Measurements from ENCODE around the gene GRIK5.

GRIK5 gene, protein sequence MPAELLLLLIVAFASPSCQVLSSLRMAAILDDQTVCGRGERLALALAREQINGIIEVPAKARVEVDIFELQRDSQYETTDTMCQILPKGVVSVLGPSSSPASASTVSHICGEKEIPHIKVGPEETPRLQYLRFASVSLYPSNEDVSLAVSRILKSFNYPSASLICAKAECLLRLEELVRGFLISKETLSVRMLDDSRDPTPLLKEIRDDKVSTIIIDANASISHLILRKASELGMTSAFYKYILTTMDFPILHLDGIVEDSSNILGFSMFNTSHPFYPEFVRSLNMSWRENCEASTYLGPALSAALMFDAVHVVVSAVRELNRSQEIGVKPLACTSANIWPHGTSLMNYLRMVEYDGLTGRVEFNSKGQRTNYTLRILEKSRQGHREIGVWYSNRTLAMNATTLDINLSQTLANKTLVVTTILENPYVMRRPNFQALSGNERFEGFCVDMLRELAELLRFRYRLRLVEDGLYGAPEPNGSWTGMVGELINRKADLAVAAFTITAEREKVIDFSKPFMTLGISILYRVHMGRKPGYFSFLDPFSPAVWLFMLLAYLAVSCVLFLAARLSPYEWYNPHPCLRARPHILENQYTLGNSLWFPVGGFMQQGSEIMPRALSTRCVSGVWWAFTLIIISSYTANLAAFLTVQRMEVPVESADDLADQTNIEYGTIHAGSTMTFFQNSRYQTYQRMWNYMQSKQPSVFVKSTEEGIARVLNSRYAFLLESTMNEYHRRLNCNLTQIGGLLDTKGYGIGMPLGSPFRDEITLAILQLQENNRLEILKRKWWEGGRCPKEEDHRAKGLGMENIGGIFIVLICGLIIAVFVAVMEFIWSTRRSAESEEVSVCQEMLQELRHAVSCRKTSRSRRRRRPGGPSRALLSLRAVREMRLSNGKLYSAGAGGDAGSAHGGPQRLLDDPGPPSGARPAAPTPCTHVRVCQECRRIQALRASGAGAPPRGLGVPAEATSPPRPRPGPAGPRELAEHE

DNA sequence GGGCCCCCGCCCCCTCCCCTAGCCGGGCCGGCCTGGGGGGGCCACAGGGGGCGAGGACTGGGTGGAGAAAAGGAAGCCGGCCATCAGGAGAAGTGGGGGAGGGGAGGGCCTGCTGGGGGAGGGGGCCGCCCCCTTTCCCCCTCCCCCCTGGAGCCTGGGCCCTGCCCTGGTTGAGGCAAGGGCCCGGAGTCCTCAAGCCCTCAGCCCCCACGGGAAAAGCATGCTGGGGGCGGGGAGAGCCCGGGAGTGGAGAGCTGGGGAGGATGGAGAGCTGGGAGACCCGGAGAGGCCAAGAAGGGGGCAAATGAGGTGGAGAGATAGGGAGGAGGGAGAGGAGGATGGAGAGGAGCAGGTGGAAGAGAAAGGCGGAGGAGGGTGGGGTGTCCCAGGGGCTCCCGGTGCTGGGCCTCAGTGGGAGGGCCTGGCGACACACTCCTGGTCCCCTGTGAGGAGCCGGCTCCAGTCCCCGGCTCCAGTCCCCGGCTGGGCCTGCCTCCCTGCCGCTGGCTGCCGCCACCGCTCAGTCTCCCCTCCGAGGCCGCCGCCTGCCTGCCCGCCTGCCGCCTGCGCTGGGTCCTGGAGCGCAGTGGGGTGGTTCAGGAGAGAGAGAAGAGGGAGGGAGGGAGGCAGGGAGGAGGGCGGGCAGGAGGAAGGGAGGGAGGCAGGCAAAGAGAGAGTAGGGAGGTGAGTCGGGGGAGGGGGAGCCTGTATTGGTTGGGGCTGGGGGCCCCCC, at the start of gene GRIK5:
Gene GRIK5 (minus strand): TSS at position 588 of the 733 bp plus-strand sequence. CDS start 4,436 bp downstream, outside the sequence.
- Histone ChIP-seq H3K79me2 (ENCODE audit: insufficient read depth, low read length) (no peaks in the 10 kb centered on the region), H3K4me3 (ENCODE audit: low read depth, low read length, poor library complexity, severe bottlenecking) (no peak within 1 kb of the TSS), H2AFZ (ENCODE audit: low read length) (no peak within 1 kb of the TSS), H4K20me1 (ENCODE audit: insufficient read depth, low read length) (no peaks in the 10 kb centered on the region), H3K9ac (ENCODE audit: low read length) (no peak within 1 kb of the TSS), H3K4me2 (ENCODE audit: low read length) (no peak within 1 kb of the TSS), H3F3A (ENCODE audit: insufficient read depth, low read length) (no peaks in the 10 kb centered on the region), H3K9me2 (ENCODE audit: low read depth, low read length) (no peaks in the 10 kb centered on the region), H3K9me3 (ENCODE audit: low read length) (no peaks in the 10 kb centered on the region), H3K27ac (ENCODE audit: low read depth, low read length, poor library complexity, severe bottlenecking) (no peak within 1 kb of the TSS), H3K27me3 (ENCODE audit: insufficient read depth, low read length) (no peaks in the 10 kb centered on the region), H3K4me1 (ENCODE audit: insufficient read depth, low read length, severe bottlenecking) (peaks cover 3% of the 10 kb centered on the region), H3K36me3 (ENCODE audit: insufficient read depth, low read length) (no peaks in the 10 kb centered on the region)
- TF ChIP-seq, protein P1, sequence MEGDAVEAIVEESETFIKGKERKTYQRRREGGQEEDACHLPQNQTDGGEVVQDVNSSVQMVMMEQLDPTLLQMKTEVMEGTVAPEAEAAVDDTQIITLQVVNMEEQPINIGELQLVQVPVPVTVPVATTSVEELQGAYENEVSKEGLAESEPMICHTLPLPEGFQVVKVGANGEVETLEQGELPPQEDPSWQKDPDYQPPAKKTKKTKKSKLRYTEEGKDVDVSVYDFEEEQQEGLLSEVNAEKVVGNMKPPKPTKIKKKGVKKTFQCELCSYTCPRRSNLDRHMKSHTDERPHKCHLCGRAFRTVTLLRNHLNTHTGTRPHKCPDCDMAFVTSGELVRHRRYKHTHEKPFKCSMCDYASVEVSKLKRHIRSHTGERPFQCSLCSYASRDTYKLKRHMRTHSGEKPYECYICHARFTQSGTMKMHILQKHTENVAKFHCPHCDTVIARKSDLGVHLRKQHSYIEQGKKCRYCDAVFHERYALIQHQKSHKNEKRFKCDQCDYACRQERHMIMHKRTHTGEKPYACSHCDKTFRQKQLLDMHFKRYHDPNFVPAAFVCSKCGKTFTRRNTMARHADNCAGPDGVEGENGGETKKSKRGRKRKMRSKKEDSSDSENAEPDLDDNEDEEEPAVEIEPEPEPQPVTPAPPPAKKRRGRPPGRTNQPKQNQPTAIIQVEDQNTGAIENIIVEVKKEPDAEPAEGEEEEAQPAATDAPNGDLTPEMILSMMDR (IDR thresholded peaks at IDR 0.05; ENCODE audit: low read length): no peak
- no peak for TF ChIP-seq EZH2 (IDR thresholded peaks at IDR 0.05; ENCODE audit: borderline replicate concordance, low read length)

DNA sequence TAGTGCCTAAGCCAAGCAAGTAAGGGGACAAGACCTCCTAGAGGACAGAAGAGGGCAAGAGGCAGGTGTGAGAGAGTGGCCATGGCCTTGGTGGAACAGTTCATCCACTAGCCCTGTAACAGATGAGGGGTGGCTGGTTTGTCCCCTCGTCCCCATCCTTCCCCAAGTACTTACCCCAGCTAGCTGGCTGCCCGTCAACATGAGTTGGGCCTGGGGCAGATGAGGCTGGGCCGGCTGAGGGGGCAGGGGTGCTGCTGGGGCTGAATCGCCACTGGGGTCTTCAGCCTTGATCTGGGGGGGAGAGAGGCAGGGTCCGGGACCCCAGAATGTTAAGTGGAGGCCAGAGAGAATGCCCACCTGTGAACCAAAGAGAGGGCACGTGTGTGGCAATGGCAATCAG, 47.1 kb upstream of the GRIK5 start:
- TF ChIP-seq, protein P1 (IDR thresholded peaks at IDR 0.05; ENCODE audit: low read length): no peak
- no peak for TF ChIP-seq EZH2 (IDR thresholded peaks at IDR 0.05; ENCODE audit: borderline replicate concordance, low read length)
- Histone ChIP-seq H4K20me1 (ENCODE audit: insufficient read depth, low read length) (no peaks in the 10 kb centered on the region), H3K36me3 (ENCODE audit: insufficient read depth, low read length) (peaks cover 18% of the 10 kb centered on the region; the same call in 1 of the 2 replicates), H3K9me2 (ENCODE audit: low read depth, low read length) (no peaks in the 10 kb centered on the region), H3F3A (ENCODE audit: insufficient read depth, low read length) (peaks cover 12% of the 10 kb centered on the region), H3K4me2 (ENCODE audit: low read length) (no peak overlapping the region), H3K4me1 (ENCODE audit: insufficient read depth, low read length, severe bottlenecking) (peaks cover 57% of the 10 kb centered on the region), H3K79me2 (ENCODE audit: insufficient read depth, low read length) (no peaks in the 10 kb centered on the region), H2AFZ (ENCODE audit: low read length) (no peak overlapping the region), H3K9me3 (ENCODE audit: low read length) (no peaks in the 10 kb centered on the region), H3K9ac (ENCODE audit: low read length) (no peak overlapping the region), H3K27me3 (ENCODE audit: insufficient read depth, low read length) (no peaks in the 10 kb centered on the region), H3K27ac (ENCODE audit: low read depth, low read length, poor library complexity, severe bottlenecking) (no peak overlapping the region), H3K4me3 (ENCODE audit: low read depth, low read length, poor library complexity, severe bottlenecking) (no peak overlapping the region)

All from OCI-LY1 (cell line).